K562 (cell line): ENCODE data around the gene EXOC3L1. TPM values are rescaled to one million over a fixed set of nuclear protein-coding genes. Genes with fewer than 3 reads are reported as not detected.
A peak's percentile ranks its signal among the peaks of the same experiment; 100 is the strongest.

Experiments
- ATAC-seq: fragments of 200-7000 bp; cut with Tn5 transposase; 3 replicates; pipeline ENCODE4 v1.9.1; 2020; ENCODE audit warnings: moderate library complexity
- BruUV-seq: library from RNA; stranded (reverse); fragments of 400-500 nt; replicated peaks from 2 replicates; lab custom pipeline; 2021; lab: Mats Ljungman, UMichigan
- CTCF ChIA-PET: fragments of 300-600 bp; formaldehyde crosslinking; extraction: SDS; loops from one replicate; lab custom pipeline; 2021; ENCODE audit warnings: low intra/inter-chr PET ratio; lab: Yijun Ruan, JAX
- POLR2A ChIA-PET: fragments of 300-600, 350-650 bp; sonication (Branson Sonifier 250); formaldehyde crosslinking; extraction: SDS; loops from one replicate; lab custom pipeline; 2021; ENCODE audit warnings: antibody characterized with exemption, inconsistent platforms; lab: Yijun Ruan, JAX
- DNase-seq, 4 experiments: peaks; one replicate each; pipeline versions ENCODE4 v3.0.0 to v3.0.0-alpha.2; 2011 to 2018; ENCODE audit warnings: low spot score in 3 of 4, mixed read lengths in 3 of 4; ENCODE audit errors: extremely low read depth in 1 of 4
- FAIRE-seq: peaks from 2 replicates; lab custom pipeline; 2011; peaks lifted over from hg19 to GRCh38; lab: Jason Lieb, UNC
- H2AFZ ChIP-seq: 2 replicates; pipeline ENCODE4 v1.6.0; 2011; ENCODE audit warnings: low read depth, low read length, control low read depth, inconsistent platforms
- H3K27ac ChIP-seq: fragments of 200-600 bp; 3 replicates; pipeline ENCODE4 v1.8.0; 2011; ENCODE audit warnings: low read depth, mild to moderate bottlenecking, control low read depth, inconsistent platforms, low read length, moderate library complexity, mixed read lengths; ENCODE audit errors: extremely low read depth
- H3K27me3 ChIP-seq, 2 experiments: fragments of 300-600 bp in 1 of 2; 2 replicates in 1 of 2; 3 replicates in 1 of 2; pipeline versions ENCODE4 v1.6.0 to v1.8.0; 2011; ENCODE audit warnings: inconsistent platforms in 2 of 2, low read length in 2 of 2, mild to moderate bottlenecking in 1 of 2, mixed read lengths in 1 of 2, moderate library complexity in 1 of 2; ENCODE audit not compliant: control insufficient read depth in 2 of 2, insufficient read depth in 2 of 2
- H3K36me3 ChIP-seq: fragments of 300-600 bp; 3 replicates; pipeline ENCODE4 v1.8.0; 2011; ENCODE audit warnings: mild to moderate bottlenecking, low read length, inconsistent platforms; ENCODE audit not compliant: control insufficient read depth, insufficient read depth
- H3K4me1 ChIP-seq, 2 experiments: fragments of 200-600 bp in 1 of 2; replicated peaks in 1 of 2; 2 replicates in 1 of 2; 3 replicates in 1 of 2; pipeline versions ENCODE4 v1.5.1 to v1.8.0; 2011; ENCODE audit warnings: inconsistent platforms in 2 of 2, low read length in 2 of 2, mild to moderate bottlenecking in 1 of 2, mixed read lengths in 1 of 2, moderate library complexity in 1 of 2; ENCODE audit not compliant: control insufficient read depth in 2 of 2, insufficient read depth in 2 of 2
- H3K4me2 ChIP-seq: 2 replicates; pipeline ENCODE4 v1.6.1; 2011; ENCODE audit warnings: low read length, control low read depth, inconsistent platforms, mixed read lengths; ENCODE audit not compliant: insufficient read depth
- H3K4me3 ChIP-seq: fragments of 200-600 bp; sonication (generic), shearing (Covaris generic); 2 replicates; pipeline ENCODE4 v1.5.1; 2016; ENCODE audit warnings: control low read depth, inconsistent platforms
- H3K79me2 ChIP-seq: fragments of 200-600 bp; 3 replicates; pipeline ENCODE4 v1.8.0; 2011; ENCODE audit warnings: low read length, inconsistent platforms; ENCODE audit not compliant: control insufficient read depth, insufficient read depth
- H3K9ac ChIP-seq, 2 experiments: 2 replicates each; pipeline versions ENCODE4 v1.6.0 to v1.6.1; 2011; ENCODE audit warnings: low read depth in 2 of 2, low read length in 2 of 2, control low read depth in 1 of 2, inconsistent platforms in 1 of 2, mild to moderate bottlenecking in 1 of 2, mixed read lengths in 1 of 2; ENCODE audit not compliant: insufficient read depth in 1 of 2
- H3K9me1 ChIP-seq: one replicate; pipeline ENCODE4 v1.6.0; 2011; ENCODE audit warnings: inconsistent platforms, mild to moderate bottlenecking, low read length, moderate library complexity; ENCODE audit not compliant: control insufficient read depth, insufficient read depth
- H3K9me3 ChIP-seq: replicated peaks from 2 replicates; pipeline ENCODE4 v1.5.1; 2011; ENCODE audit warnings: low read depth, low read length, inconsistent platforms; ENCODE audit not compliant: control insufficient read depth, insufficient read depth
- H4K20me1 ChIP-seq: replicated peaks from 2 replicates; pipeline ENCODE4 v1.6.1; 2011; ENCODE audit warnings: low read length, inconsistent platforms, mixed read lengths; ENCODE audit not compliant: control insufficient read depth, insufficient read depth
- ATF7 ChIP-seq: fragments of 450-650 bp; IDR thresholded peaks from 2 replicates; pipeline ENCODE4 v1.7.1; 2014; ENCODE audit warnings: mild to moderate bottlenecking, moderate library complexity
- ELF1 ChIP-seq: fragments of 200-800 bp; sonication (Bioruptor generic); IDR thresholded peaks from 2 replicates; pipeline ENCODE4 v1.6.1; 2016; ENCODE audit warnings: missing genetic modification characterization, missing compliant biosample characterization
- LEF1 ChIP-seq: fragments of 450-650 bp; IDR thresholded peaks from 2 replicates; pipeline ENCODE4 v1.6.1; 2016; ENCODE audit warnings: mild to moderate bottlenecking
- ZNF124 ChIP-seq: sonication (generic); formaldehyde crosslinking; IDR thresholded peaks from 2 replicates; pipeline ENCODE4 v1.8.1; 2022; ENCODE audit warnings: missing genetic modification reagents
- ZNF274 ChIP-seq: IDR thresholded peaks from 2 replicates; pipeline ENCODE4 v1.6.1; 2011; ENCODE audit warnings: low read depth, mild to moderate bottlenecking, low read length, moderate library complexity, borderline replicate concordance
- ZNF830 ChIP-seq: fragments of 250-450 bp; sonication (Bioruptor Pico); IDR thresholded peaks from 2 replicates; pipeline ENCODE4 v1.5.0; 2021; ENCODE audit warnings: mild to moderate bottlenecking
- WGBS: fragments of 100-300 bp; shearing (Covaris generic); methylation state at CpG from one replicate; pipeline ENCODE4 v1.1.6; 2016; ENCODE audit warnings: low coverage, mixed read lengths; ENCODE audit not compliant: insufficient coverage; ENCODE audit errors: missing lambda C conversion rate; 5-methylcytosine and 5-hydroxymethylcytosine counted together
- in situ Hi-C: fragments of 300-500 bp; cut with MboI; formaldehyde crosslinking; loops from 4 replicates; pipeline ENCODE4 v1.15.0; 2018; ENCODE audit warnings: inconsistent platforms, mixed read lengths
- intact Hi-C: fragments of 100-400 bp; cut with micrococcal nuclease; formaldehyde crosslinking; loops from 2 replicates; pipeline ENCODE4 v1.14.2; 2022
- polyA plus RNA-seq, 8 experiments: library from polyadenylated mRNA; depleted of rRNA in 4 of 8; stranded (reverse) in 5 of 8; unstranded in 3 of 8; fragments of >200 nt; fragmentation: Nextera tagmentation in 2 of 8; fragmentation: Illumina TruSeq in 1 of 8; extraction: Ambion mirVana in 2 of 8; extraction: Trizol in 1 of 8; gene quantifications; 2 replicates each; pipeline versions ENCODE4 v1.2.1 to v1.2.3, GENCODE V29; 2011 to 2014; ENCODE audit warnings: inconsistent platforms in 1 of 8, missing spikeins in 1 of 8
- total RNA-seq, 7 experiments: library from RNA; depleted of rRNA in 6 of 7; stranded (reverse); fragments of >200 nt in 6 of 7; fragmentation: Illumina TruSeq in 2 of 7; extraction: Trizol in 2 of 7; gene quantifications; 2 replicates each; pipeline versions ENCODE4 v1.2.1 to v1.2.3, GENCODE V29; 2011 to 2021; ENCODE audit warnings: low replicate concordance in 1 of 7
- TF ChIP-seq, protein P1 (sequence below): fragments of 450-650 bp; formaldehyde crosslinking; IDR thresholded peaks from 2 replicates; pipeline ENCODE4 v1.4.0; 2020; ENCODE audit warnings: mild to moderate bottlenecking, moderate library complexity
- TF ChIP-seq, protein P2 (sequence below): fragments of 250-450 bp; sonication (Bioruptor Pico); IDR thresholded peaks from 2 replicates; pipeline ENCODE4 v1.8.0; 2021; ENCODE audit warnings: mild to moderate bottlenecking, moderate library complexity
- TF ChIP-seq, protein P3 (sequence below): sonication (generic); formaldehyde crosslinking; IDR thresholded peaks from 2 replicates; pipeline ENCODE4 v1.9.0; 2022; ENCODE audit warnings: mild to moderate bottlenecking, missing genetic modification reagents
- TF ChIP-seq, protein P4 (sequence below): fragments of 450-650 bp; IDR thresholded peaks from 2 replicates; pipeline ENCODE4 v1.7.1; 2018; ENCODE audit warnings: mild to moderate bottlenecking, low read depth; ENCODE audit not compliant: partially characterized antibody
- TF ChIP-seq, protein P5 (sequence below): sonication (generic); formaldehyde crosslinking; IDR thresholded peaks from 2 replicates; pipeline ENCODE4 v1.5.0; 2020; ENCODE audit warnings: missing genetic modification reagents

Gene EXOC3L1
- total and polyA plus RNA-seq, 9 of the 15 experiments (the other 6 are each of a cell fraction or from before 2014, with no cell fraction given) = 0.08 TPM; not detected in 8

DNA sequence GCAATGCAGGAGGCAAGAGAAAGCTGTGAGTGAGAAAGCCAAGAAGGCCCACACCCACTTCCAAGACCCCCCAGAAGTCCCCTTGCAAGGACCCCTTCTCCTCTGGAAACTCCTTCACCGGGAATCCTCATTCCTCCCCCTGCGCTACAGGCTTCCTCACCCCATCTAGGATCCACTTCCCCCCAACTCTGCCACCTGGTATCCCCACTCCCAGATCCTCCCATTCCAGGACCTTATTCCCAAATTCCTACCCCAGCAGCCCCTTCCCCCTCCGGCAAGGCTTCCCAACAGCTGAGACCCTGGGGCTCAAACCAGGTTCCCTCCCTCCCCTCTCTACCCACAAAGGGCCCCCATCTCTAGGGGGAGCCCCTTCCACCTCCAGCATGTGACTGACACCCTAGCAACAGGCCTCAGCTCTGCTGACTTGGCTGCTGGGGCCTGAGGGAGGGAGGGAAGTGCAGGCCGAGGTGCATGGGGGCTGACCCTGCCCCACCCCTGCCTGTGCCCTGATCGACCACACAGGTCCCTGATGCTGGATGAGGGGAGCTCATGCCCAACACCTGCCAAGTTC is 23.3 kb downstream of the EXOC3L1 start:
- POLR2A ChIA-PET = no interaction called here
- in situ Hi-C loops = loop anchor here (25.0 kb wide), 1 partner anchor 204 kb away; the partner anchor contains the start of gene CES3
- no peak overlapping the region for H3K27ac ChIP-seq
- H3K79me2 ChIP-seq = peaks cover 1% of the 10 kb centered on the region; the same call in 1 of the 3 replicates
- H3K9me1 ChIP-seq = no peaks in the 10 kb centered on the region
- no TSS peak for BruUV-seq
- peaks cover 26 to 82% of the 10 kb centered on the region in 2 experiments for H3K4me1 ChIP-seq
- H3K9me3 ChIP-seq = no peaks in the 10 kb centered on the region
- no peak overlapping the region; a peak in 1 of 4 replicates for H3K9ac ChIP-seq
- WGBS = 67% methylated on average over 3 of the region's 5 CpGs
- no peak overlapping the region for H3K4me2 ChIP-seq
- no peaks in the 10 kb centered on the region for H4K20me1 ChIP-seq
- no peak for FAIRE-seq
- no peak overlapping the region for H2AFZ ChIP-seq
- no peak for TF ChIP-seq ZNF830 (CRISPR knock-in tag)
- TF ChIP-seq, protein P1, sequence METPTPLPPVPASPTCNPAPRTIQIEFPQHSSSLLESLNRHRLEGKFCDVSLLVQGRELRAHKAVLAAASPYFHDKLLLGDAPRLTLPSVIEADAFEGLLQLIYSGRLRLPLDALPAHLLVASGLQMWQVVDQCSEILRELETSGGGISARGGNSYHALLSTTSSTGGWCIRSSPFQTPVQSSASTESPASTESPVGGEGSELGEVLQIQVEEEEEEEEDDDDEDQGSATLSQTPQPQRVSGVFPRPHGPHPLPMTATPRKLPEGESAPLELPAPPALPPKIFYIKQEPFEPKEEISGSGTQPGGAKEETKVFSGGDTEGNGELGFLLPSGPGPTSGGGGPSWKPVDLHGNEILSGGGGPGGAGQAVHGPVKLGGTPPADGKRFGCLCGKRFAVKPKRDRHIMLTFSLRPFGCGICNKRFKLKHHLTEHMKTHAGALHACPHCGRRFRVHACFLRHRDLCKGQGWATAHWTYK (CRISPR knock-in tag) = no peak
- TF ChIP-seq ZNF124 = no peak
- no peak for TF ChIP-seq ELF1
- TF ChIP-seq, protein P2, sequence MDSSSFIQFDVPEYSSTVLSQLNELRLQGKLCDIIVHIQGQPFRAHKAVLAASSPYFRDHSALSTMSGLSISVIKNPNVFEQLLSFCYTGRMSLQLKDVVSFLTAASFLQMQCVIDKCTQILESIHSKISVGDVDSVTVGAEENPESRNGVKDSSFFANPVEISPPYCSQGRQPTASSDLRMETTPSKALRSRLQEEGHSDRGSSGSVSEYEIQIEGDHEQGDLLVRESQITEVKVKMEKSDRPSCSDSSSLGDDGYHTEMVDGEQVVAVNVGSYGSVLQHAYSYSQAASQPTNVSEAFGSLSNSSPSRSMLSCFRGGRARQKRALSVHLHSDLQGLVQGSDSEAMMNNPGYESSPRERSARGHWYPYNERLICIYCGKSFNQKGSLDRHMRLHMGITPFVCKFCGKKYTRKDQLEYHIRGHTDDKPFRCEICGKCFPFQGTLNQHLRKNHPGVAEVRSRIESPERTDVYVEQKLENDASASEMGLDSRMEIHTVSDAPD (CRISPR knock-in tag) = no peak
- no peak for TF ChIP-seq ATF7
- TF ChIP-seq, protein P3, sequence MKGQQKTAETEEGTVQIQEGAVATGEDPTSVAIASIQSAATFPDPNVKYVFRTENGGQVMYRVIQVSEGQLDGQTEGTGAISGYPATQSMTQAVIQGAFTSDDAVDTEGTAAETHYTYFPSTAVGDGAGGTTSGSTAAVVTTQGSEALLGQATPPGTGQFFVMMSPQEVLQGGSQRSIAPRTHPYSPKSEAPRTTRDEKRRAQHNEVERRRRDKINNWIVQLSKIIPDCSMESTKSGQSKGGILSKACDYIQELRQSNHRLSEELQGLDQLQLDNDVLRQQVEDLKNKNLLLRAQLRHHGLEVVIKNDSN (CRISPR knock-in tag) = 0 out of 2 replicates have a peak, but pooled peaks have one; percentile 34
- TF ChIP-seq LEF1 = no peak
- TF ChIP-seq, protein P4, sequence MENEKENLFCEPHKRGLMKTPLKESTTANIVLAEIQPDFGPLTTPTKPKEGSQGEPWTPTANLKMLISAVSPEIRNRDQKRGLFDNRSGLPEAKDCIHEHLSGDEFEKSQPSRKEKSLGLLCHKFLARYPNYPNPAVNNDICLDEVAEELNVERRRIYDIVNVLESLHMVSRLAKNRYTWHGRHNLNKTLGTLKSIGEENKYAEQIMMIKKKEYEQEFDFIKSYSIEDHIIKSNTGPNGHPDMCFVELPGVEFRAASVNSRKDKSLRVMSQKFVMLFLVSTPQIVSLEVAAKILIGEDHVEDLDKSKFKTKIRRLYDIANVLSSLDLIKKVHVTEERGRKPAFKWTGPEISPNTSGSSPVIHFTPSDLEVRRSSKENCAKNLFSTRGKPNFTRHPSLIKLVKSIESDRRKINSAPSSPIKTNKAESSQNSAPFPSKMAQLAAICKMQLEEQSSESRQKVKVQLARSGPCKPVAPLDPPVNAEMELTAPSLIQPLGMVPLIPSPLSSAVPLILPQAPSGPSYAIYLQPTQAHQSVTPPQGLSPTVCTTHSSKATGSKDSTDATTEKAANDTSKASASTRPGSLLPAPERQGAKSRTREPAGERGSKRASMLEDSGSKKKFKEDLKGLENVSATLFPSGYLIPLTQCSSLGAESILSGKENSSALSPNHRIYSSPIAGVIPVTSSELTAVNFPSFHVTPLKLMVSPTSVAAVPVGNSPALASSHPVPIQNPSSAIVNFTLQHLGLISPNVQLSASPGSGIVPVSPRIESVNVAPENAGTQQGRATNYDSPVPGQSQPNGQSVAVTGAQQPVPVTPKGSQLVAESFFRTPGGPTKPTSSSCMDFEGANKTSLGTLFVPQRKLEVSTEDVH = no peak
- TF ChIP-seq, protein P5, sequence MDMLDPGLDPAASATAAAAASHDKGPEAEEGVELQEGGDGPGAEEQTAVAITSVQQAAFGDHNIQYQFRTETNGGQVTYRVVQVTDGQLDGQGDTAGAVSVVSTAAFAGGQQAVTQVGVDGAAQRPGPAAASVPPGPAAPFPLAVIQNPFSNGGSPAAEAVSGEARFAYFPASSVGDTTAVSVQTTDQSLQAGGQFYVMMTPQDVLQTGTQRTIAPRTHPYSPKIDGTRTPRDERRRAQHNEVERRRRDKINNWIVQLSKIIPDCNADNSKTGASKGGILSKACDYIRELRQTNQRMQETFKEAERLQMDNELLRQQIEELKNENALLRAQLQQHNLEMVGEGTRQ (CRISPR knock-in tag) = peak; percentile 41; the same call in 1 of the 2 replicates
- no peak for TF ChIP-seq ZNF274
- TF ChIP-seq, all 486 proteins: peak for 2
- no peak for ATAC-seq
- peak in 1 of 4 experiments; percentile 23 for DNase-seq
- intact Hi-C loops = no loop called here
- Histone ChIP-seq H3K27me3 (no peaks in the 10 kb centered on the region), H3K36me3 (peaks cover 13% of the 10 kb centered on the region; the same call in 2 of the 3 replicates), H3K4me3 (no peak overlapping the region)
- CTCF ChIA-PET = no interaction called here
